ENCODE data around the gene SYT15B.
"Not testable (repeated sequence)": the region's sequence is repeated elsewhere in the genome, so short reads cannot be mapped to it uniquely, and the experiment has no call there.

DNA sequence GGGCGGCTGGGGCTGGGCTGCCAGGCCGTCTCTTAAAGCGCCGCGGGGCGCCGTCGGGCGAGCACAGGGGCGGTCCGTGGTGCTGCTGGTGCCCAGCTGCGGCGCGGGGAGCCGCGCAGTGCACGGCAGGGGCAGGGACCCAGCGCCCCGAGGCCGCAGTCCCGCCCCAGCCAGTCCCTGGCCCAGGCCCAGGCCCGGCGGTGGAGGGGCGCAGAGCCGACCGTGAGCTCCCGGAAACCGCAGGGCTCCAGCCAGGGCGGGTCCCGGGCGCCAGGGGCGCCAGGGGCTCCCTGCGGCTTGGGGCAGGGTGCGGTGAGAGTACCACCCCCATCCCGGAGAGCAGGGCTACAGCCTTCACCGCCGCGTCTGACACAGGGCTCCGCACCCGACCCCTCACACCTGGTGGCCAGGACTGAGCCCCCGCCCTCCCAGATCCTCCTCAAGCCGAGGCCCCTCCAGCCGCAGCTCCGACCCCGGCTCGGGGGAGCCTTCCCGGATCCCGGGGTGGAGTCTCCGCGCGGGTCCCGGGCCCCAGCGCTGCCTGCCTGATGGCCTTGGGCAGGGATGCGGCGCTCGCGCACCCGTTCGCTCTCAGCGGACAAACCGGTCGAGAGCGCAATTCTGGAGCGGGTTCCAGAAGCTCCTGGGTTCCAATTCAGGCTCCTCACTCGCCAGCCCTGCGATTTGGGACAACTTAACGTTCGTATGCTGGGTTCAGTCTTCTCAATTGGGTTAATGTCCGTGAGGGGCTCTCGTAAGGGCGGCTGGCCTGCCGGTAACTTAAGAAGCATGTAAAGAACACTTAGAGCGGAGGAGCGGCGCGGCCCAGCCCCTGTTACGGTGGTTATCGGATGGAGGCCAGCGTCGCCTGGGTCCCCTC, 478 bp downstream of the SYT15B start:
- not testable (repeated sequence) for TF ChIP-seq EZH2 (IDR thresholded peaks at IDR 0.05; ENCODE audit: insufficient read depth, poor library complexity, severe bottlenecking); EZH2phosphoT487 (IDR thresholded peaks at IDR 0.05; ENCODE audit: insufficient read depth, low read depth)

Measured in GM23248 (cell line).